Effector memory CD8-positive, alpha-beta T cell (primary cell): ENCODE results near the gene RPS6KA2.

Experiments used
- ATAC-seq: fragments of 150-1000 bp; cut with Tn5 transposase; replicated peaks from 2 replicates; pipeline ENCODE4 v1.10.0; 2021; ENCODE audit warnings: mild to moderate bottlenecking, moderate library complexity
- DNase-seq, 3 experiments: peaks; one replicate each; pipeline ENCODE4 v3.0.0; 2021
- H3K27ac Mint-ChIP-seq, 2 donors: one replicate each; pipeline ENCODE4 v1.8.0; 2022; ENCODE audit warnings: mild to moderate bottlenecking in 2 of 2, mixed read lengths in 2 of 2, moderate library complexity in 2 of 2
- H3K27me3 Mint-ChIP-seq, 2 donors: one replicate each; pipeline ENCODE4 v1.8.0; 2022; ENCODE audit warnings: mixed read lengths in 2 of 2
- H3K36me3 Mint-ChIP-seq: one replicate; pipeline ENCODE4 v1.8.0; 2022; ENCODE audit warnings: mild to moderate bottlenecking, moderate library complexity, mixed read lengths; ENCODE audit not compliant: insufficient read depth
- H3K4me1 Mint-ChIP-seq, 2 donors: one replicate each; pipeline ENCODE4 v1.8.0; 2022; ENCODE audit warnings: low read depth in 2 of 2, mixed read lengths in 2 of 2
- H3K4me3 Mint-ChIP-seq, 2 donors: one replicate each; pipeline ENCODE4 v1.8.0; 2022; ENCODE audit warnings: mild to moderate bottlenecking in 2 of 2, mixed read lengths in 2 of 2, moderate library complexity in 2 of 2
- H3K9me3 Mint-ChIP-seq, 2 donors: one replicate each; pipeline ENCODE4 v1.8.0; 2022; ENCODE audit warnings: mixed read lengths in 2 of 2

The RPS6KA2 gene

GRCh38 chr6:166559662-166560061, 67.4 kb downstream of the RPS6KA2 start:
- Mint-ChIP-seq H3K27ac (no peak overlapping the region), H3K36me3 (no peaks in the 10 kb centered on the region), H3K4me1 (peaks cover 0 to 8% of the 10 kb centered on the region in 2 donors), H3K4me3 (no peak overlapping the region), H3K9me3 (no peaks in the 10 kb centered on the region), H3K27me3 (peaks cover 33 to 34% of the 10 kb centered on the region in 2 donors)
- no peak for DNase-seq
- ATAC-seq = no peak

- ATAC-seq = no peak
- Mint-ChIP-seq H3K36me3 (no peaks in the 10 kb centered on the region), H3K9me3 (no peaks in the 10 kb centered on the region), H3K27me3 (peaks cover 29 to 30% of the 10 kb centered on the region in 2 donors), H3K4me1 (peaks cover 0 to 4% of the 10 kb centered on the region in 2 donors), H3K27ac (no peak overlapping the region), H3K4me3 (no peak overlapping the region)
- DNase-seq = no peak
These were observed 67.8 kb downstream of the RPS6KA2 start for GRCh38 chr6:166559211-166559610.

- Mint-ChIP-seq H3K4me1 (peaks cover 0 to 3% of the 10 kb centered on the region in 2 donors), H3K9me3 (no peaks in the 10 kb centered on the region), H3K4me3 (no peak overlapping the region), H3K36me3 (no peaks in the 10 kb centered on the region), H3K27me3 (peaks cover 25 to 28% of the 10 kb centered on the region in 2 donors), H3K27ac (no peak overlapping the region)
- DNase-seq = no peak
- ATAC-seq = no peak
These were observed 68.7 kb downstream of the RPS6KA2 start for GRCh38 chr6:166558156-166559005.

GRCh38 chr6:166556863-166557322, 70.2 kb downstream of the RPS6KA2 start:
- Mint-ChIP-seq H3K27ac (no peak overlapping the region), H3K4me3 (no peak overlapping the region)

GRCh38 chr6:166556336-166556735, 70.7 kb downstream of the RPS6KA2 start:
- ATAC-seq (no peak), DNase-seq (no peak)
- H3K9me3 Mint-ChIP-seq = no peaks in the 10 kb centered on the region
- H3K27ac Mint-ChIP-seq = no peak overlapping the region
- peaks cover 0 to 3% of the 10 kb centered on the region in 2 donors for H3K4me1 Mint-ChIP-seq
- H3K27me3 Mint-ChIP-seq = peaks cover 23 to 25% of the 10 kb centered on the region in 2 donors
- H3K36me3 Mint-ChIP-seq = no peaks in the 10 kb centered on the region
- H3K4me3 Mint-ChIP-seq = no peak overlapping the region

More at GRCh38 chr6:166556863-166557322, 70.2 kb downstream of the RPS6KA2 start:
- H3K4me1 Mint-ChIP-seq = peaks cover 0 to 3% of the 10 kb centered on the region in 2 donors
- peaks cover 25 to 28% of the 10 kb centered on the region in 2 donors for H3K27me3 Mint-ChIP-seq
- H3K9me3 Mint-ChIP-seq = no peaks in the 10 kb centered on the region
- H3K36me3 Mint-ChIP-seq = no peaks in the 10 kb centered on the region
- ATAC-seq = no peak
- no peak for DNase-seq

- no peaks in the 10 kb centered on the region for H3K36me3 Mint-ChIP-seq
- ATAC-seq (no peak), DNase-seq (no peak)
- no peaks in the 10 kb centered on the region for H3K9me3 Mint-ChIP-seq
- peak overlapping the region; percentile 47 to 70 for H3K27ac Mint-ChIP-seq
- peaks cover 0 to 3% of the 10 kb centered on the region in 2 donors for H3K4me1 Mint-ChIP-seq
- H3K27me3 Mint-ChIP-seq = peaks cover 22 to 25% of the 10 kb centered on the region in 2 donors
- no peak overlapping the region for H3K4me3 Mint-ChIP-seq
These were observed 72.0 kb downstream of the RPS6KA2 start for GRCh38 chr6:166555086-166555485.

GRCh38 chr6:166554316-166554715, 72.7 kb downstream of the RPS6KA2 start:
- Mint-ChIP-seq H3K36me3 (no peaks in the 10 kb centered on the region), H3K4me3 (no peak overlapping the region), H3K9me3 (no peaks in the 10 kb centered on the region), H3K27ac (no peak overlapping the region), H3K4me1 (peaks cover 0 to 3% of the 10 kb centered on the region in 2 donors), H3K27me3 (peaks cover 22 to 25% of the 10 kb centered on the region in 2 donors)
- DNase-seq (no peak), ATAC-seq (no peak)

GRCh38 chr6:166553563-166554271, 73.3 kb downstream of the RPS6KA2 start:
- DNase-seq (no peak), ATAC-seq (no peak)
- Mint-ChIP-seq H3K4me1 (peaks cover 0 to 3% of the 10 kb centered on the region in 2 donors), H3K4me3 (no peak overlapping the region), H3K27me3 (peaks cover 22 to 25% of the 10 kb centered on the region in 2 donors), H3K9me3 (no peaks in the 10 kb centered on the region), H3K36me3 (no peaks in the 10 kb centered on the region), H3K27ac (no peak overlapping the region)

GRCh38 chr6:166552600-166552999, 74.5 kb downstream of the RPS6KA2 start:
- no peaks in the 10 kb centered on the region for H3K36me3 Mint-ChIP-seq
- no peak overlapping the region for H3K4me3 Mint-ChIP-seq
- H3K27me3 Mint-ChIP-seq = peaks cover 22 to 25% of the 10 kb centered on the region in 2 donors
- no peak overlapping the region for H3K27ac Mint-ChIP-seq
- H3K9me3 Mint-ChIP-seq = no peaks in the 10 kb centered on the region
- ATAC-seq (no peak), DNase-seq (no peak)
- peaks cover 0 to 3% of the 10 kb centered on the region in 2 donors for H3K4me1 Mint-ChIP-seq

GRCh38 chr6:166551754-166552495, 75.1 kb downstream of the RPS6KA2 start:
- Mint-ChIP-seq H3K36me3 (no peaks in the 10 kb centered on the region), H3K4me1 (peaks cover 0 to 3% of the 10 kb centered on the region in 2 donors), H3K4me3 (no peak overlapping the region), H3K27me3 (peaks cover 20 to 22% of the 10 kb centered on the region in 2 donors), H3K9me3 (no peaks in the 10 kb centered on the region), H3K27ac (no peak overlapping the region)
- ATAC-seq (no peak), DNase-seq (no peak)

GRCh38 chr6:166546653-166547052, 80.4 kb downstream of the RPS6KA2 start:
- Mint-ChIP-seq H3K27me3 (peaks cover 0 to 4% of the 10 kb centered on the region in 2 donors), H3K27ac (no peak overlapping the region), H3K36me3 (peaks cover 2% of the 10 kb centered on the region), H3K4me3 (no peak overlapping the region), H3K9me3 (no peaks in the 10 kb centered on the region), H3K4me1 (peaks cover 6% of the 10 kb centered on the region in 2 donors)
- ATAC-seq = no peak
- DNase-seq = no peak

- Mint-ChIP-seq H3K9me3 (no peaks in the 10 kb centered on the region), H3K36me3 (peaks cover 12% of the 10 kb centered on the region), H3K27me3 (peaks cover 0 to 4% of the 10 kb centered on the region in 2 donors)
These were observed 81.7 kb downstream of the RPS6KA2 start for GRCh38 chr6:166545156-166546034.

More at GRCh38 chr6:166545156-166546034, 81.7 kb downstream of the RPS6KA2 start:
- Mint-ChIP-seq H3K27ac (no peak overlapping the region), H3K4me1 (peaks cover 18 to 19% of the 10 kb centered on the region in 2 donors), H3K4me3 (no peak overlapping the region)
- no peak for DNase-seq
- no peak for ATAC-seq
